MCF 10A (cell line): ENCODE data around the gene ATP12A. TPM values are rescaled to one million over a fixed set of nuclear protein-coding genes. Genes with fewer than 3 reads are reported as not detected.

Source experiments
- BruUV-seq: library from RNA; stranded (reverse); fragments of 400-500 nt; replicated peaks from 2 replicates; lab custom pipeline; 2021; lab: Mats Ljungman, UMichigan
- CTCF ChIA-PET: fragments of 300-600 bp; sonication (Branson Sonifier 250); formaldehyde crosslinking; extraction: SDS; loops from one replicate; lab custom pipeline; 2021; ENCODE audit warnings: antibody characterized with exemption, inconsistent platforms; lab: Yijun Ruan, JAX
- POLR2A ChIA-PET: fragments of 300-600, 350-650 bp; sonication (Branson Sonifier 250); formaldehyde crosslinking; extraction: SDS; loops from one replicate; lab custom pipeline; 2020; ENCODE audit warnings: antibody characterized with exemption, inconsistent platforms; lab: Yijun Ruan, JAX
- DNase-seq: peaks from one replicate; pipeline ENCODE4 v3.0.0-alpha.2; 2018; ENCODE audit not compliant: unreplicated experiment
- H3K27ac Mint-ChIP-seq: one replicate; pipeline ENCODE4 v1.8.0; 2022; ENCODE audit warnings: mild to moderate bottlenecking, low read depth, mixed read lengths; ENCODE audit not compliant: unreplicated experiment
- H3K27me3 Mint-ChIP-seq: one replicate; pipeline ENCODE4 v1.8.0; 2022; ENCODE audit warnings: mixed read lengths; ENCODE audit not compliant: insufficient read depth, unreplicated experiment
- H3K36me3 Mint-ChIP-seq: one replicate; pipeline ENCODE4 v1.8.0; 2022; ENCODE audit warnings: mild to moderate bottlenecking, moderate library complexity, mixed read lengths; ENCODE audit not compliant: insufficient read depth, unreplicated experiment
- H3K4me1 Mint-ChIP-seq: one replicate; pipeline ENCODE4 v1.8.0; 2022; ENCODE audit warnings: mixed read lengths; ENCODE audit not compliant: insufficient read depth, unreplicated experiment
- H3K4me3 Mint-ChIP-seq: one replicate; pipeline ENCODE4 v1.8.0; 2022; ENCODE audit warnings: mild to moderate bottlenecking, moderate library complexity, mixed read lengths; ENCODE audit not compliant: unreplicated experiment
- H3K9me3 Mint-ChIP-seq: one replicate; pipeline ENCODE4 v1.8.0; 2022; ENCODE audit warnings: mixed read lengths; ENCODE audit not compliant: unreplicated experiment
- CTCF ChIP-seq: fragments of 200-600 bp; IDR thresholded peaks from one replicate; pipeline ENCODE4 v1.8.0; 2022; ENCODE audit warnings: antibody characterized with exemption, mild to moderate bottlenecking; ENCODE audit not compliant: unreplicated experiment
- intact Hi-C: fragments of 100-400 bp; cut with micrococcal nuclease; formaldehyde crosslinking; loops from 2 replicates; pipeline ENCODE4 v1.14.1; 2022
- total RNA-seq: library from RNA; stranded (reverse); gene quantifications from 2 replicates; pipeline ENCODE4 v1.2.3, GENCODE V29; 2022

ATP12A gene
- total RNA-seq, 1 experiment from 2014 or later = not detected

GRCh38 chr13:24654741-24655140 lies 25.5 kb upstream of the ATP12A start:
- no peak overlapping the region for H3K27ac Mint-ChIP-seq
- no peak for DNase-seq
- TF ChIP-seq CTCF = no peak
- no peaks in the 10 kb centered on the region for H3K4me1 Mint-ChIP-seq
- H3K36me3 Mint-ChIP-seq = no peaks in the 10 kb centered on the region
- ChIA-PET POLR2A (interaction anchor here (0.5 kb wide), 1 partner anchor 51 kb away, joined by 3 read pairs; no protein-coding TSS in a partner anchor), CTCF (interaction anchor here (0.6 to 2.1 kb wide), 6 partner anchors 8 to 458 kb away, joined by 3 to 6 read pairs (median 3); no protein-coding TSS in a partner anchor)
- H3K27me3 Mint-ChIP-seq = no peaks in the 10 kb centered on the region
- BruUV-seq = no TSS peak
- no peaks in the 10 kb centered on the region for H3K9me3 Mint-ChIP-seq
- intact Hi-C loops = no loop called here
- no peak overlapping the region for H3K4me3 Mint-ChIP-seq

GRCh38 chr13:24659239-24659638 lies 21.0 kb upstream of the ATP12A start:
- H3K4me3 Mint-ChIP-seq = no peak overlapping the region
- POLR2A ChIA-PET = interaction anchor here (1.3 kb wide), 1 partner anchor 9 kb away, joined by 6 read pairs; no protein-coding TSS in a partner anchor
- TF ChIP-seq CTCF = no peak
- no TSS peak for BruUV-seq
- no peak for DNase-seq
- no peaks in the 10 kb centered on the region for H3K9me3 Mint-ChIP-seq
- intact Hi-C loops = no loop called here
- CTCF ChIA-PET = interaction anchor here (0.8 kb wide), 1 partner anchor 144 kb away, joined by 3 read pairs; no protein-coding TSS in a partner anchor
- no peaks in the 10 kb centered on the region for H3K36me3 Mint-ChIP-seq
- H3K27me3 Mint-ChIP-seq = no peaks in the 10 kb centered on the region
- H3K4me1 Mint-ChIP-seq = no peaks in the 10 kb centered on the region
- H3K27ac Mint-ChIP-seq = no peak overlapping the region

GRCh38 chr13:24660023-24660741 lies 20.0 kb upstream of the ATP12A start:
- no peaks in the 10 kb centered on the region for H3K36me3 Mint-ChIP-seq
- ChIA-PET POLR2A (interaction anchor here (0.6 kb wide), 1 partner anchor 55 kb away, joined by 3 read pairs; no protein-coding TSS in a partner anchor), CTCF (interaction anchor here (0.8 kb wide), 1 partner anchor 143 kb away, joined by 3 read pairs; no protein-coding TSS in a partner anchor)
- H3K27ac Mint-ChIP-seq = no peak overlapping the region
- BruUV-seq = no TSS peak
- no peak overlapping the region for H3K4me3 Mint-ChIP-seq
- TF ChIP-seq CTCF = no peak
- no peak for DNase-seq
- H3K27me3 Mint-ChIP-seq = no peaks in the 10 kb centered on the region
- intact Hi-C loops = no loop called here
- peaks cover 5% of the 10 kb centered on the region for H3K4me1 Mint-ChIP-seq
- no peaks in the 10 kb centered on the region for H3K9me3 Mint-ChIP-seq

- ChIA-PET POLR2A (interaction anchor here (0.9 kb wide), 1 partner anchor 8 kb away, joined by 3 read pairs; no protein-coding TSS in a partner anchor), CTCF (interaction anchor here (0.6 to 1.4 kb wide), 3 partner anchors 10 to 51 kb away, joined by 3 to 5 read pairs (median 3); no protein-coding TSS in a partner anchor)
- no peak for TF ChIP-seq CTCF
- Mint-ChIP-seq H3K9me3 (no peaks in the 10 kb centered on the region), H3K27ac (no peak overlapping the region), H3K27me3 (no peaks in the 10 kb centered on the region), H3K36me3 (no peaks in the 10 kb centered on the region), H3K4me3 (no peak overlapping the region), H3K4me1 (peaks cover 12% of the 10 kb centered on the region)
- BruUV-seq = no TSS peak
- no peak for DNase-seq
- intact Hi-C loops = no loop called here
Measured at GRCh38 chr13:24661713-24662112, 18.5 kb upstream of the ATP12A start.
